ENCODE results near the gene EIF3L.
A peak's percentile ranks its signal among the peaks of the same experiment; 100 is the strongest.
"Not testable (repeated sequence)": the region's sequence is repeated elsewhere in the genome, so short reads cannot be mapped to it uniquely, and the experiment has no call there.

Gene EIF3L

GRCh38 chr22:37849089-37849751, at the start of gene EIF3L:
Gene EIF3L, plus strand, starts transcription at chr22:37849419. Its CDS starts 31 bp downstream, at chr22:37849450.
- peak; percentile 74 to 83 for DNase-seq

GRCh38 chr22:37799979-37800378, 49.2 kb upstream of the EIF3L start:
- DNase-seq, result not testable (repeated sequence)

DNA sequence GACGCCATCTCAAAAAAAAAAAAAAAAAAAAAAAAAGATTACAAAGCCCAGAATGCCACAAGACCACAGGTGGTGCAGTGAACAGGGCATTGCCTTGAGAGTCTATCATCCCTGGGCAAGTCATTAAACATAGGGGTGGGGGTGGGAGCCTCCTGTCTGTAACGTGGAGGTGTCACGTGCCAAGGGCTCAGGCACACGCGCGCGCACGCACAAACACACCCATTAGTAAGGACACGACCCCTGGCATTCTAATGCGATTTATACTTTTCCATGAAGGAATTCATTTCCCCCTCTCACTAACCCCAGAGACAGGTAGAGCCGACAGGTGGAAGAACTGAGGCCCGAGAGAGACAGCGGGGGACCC, 47.3 kb upstream of the EIF3L start:
- DNase-seq, result peak in 1 of 2 experiments; percentile 4

- peak; percentile 23 to 25 for DNase-seq
These were observed 46.7 kb upstream of the EIF3L start for GRCh38 chr22:37802310-37803194.

DNA sequence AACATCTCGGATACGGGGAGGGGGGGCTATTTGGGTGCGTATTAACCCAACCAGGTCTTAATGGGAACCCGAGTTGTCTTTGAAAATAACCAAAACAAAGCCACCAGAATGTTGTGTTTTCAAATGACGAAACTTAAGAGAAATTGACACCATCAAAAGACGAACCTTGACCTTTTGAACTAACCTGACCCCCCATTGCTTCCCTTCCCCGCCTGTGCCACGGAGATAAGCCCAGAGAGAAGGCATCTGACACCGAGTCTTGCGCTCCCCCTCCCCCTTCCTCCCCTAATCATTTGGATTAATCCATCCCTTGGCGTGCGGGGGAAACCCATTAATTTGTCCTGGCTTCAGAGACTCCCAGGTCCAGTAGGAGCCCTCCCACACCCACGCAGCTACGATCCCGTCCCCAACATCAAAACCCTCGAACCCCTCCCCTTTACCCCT, 46.0 kb upstream of the EIF3L start:
- no peak for DNase-seq

- no peak for DNase-seq
These were observed 45.4 kb upstream of the EIF3L start for GRCh38 chr22:37803639-37804351.

DNA sequence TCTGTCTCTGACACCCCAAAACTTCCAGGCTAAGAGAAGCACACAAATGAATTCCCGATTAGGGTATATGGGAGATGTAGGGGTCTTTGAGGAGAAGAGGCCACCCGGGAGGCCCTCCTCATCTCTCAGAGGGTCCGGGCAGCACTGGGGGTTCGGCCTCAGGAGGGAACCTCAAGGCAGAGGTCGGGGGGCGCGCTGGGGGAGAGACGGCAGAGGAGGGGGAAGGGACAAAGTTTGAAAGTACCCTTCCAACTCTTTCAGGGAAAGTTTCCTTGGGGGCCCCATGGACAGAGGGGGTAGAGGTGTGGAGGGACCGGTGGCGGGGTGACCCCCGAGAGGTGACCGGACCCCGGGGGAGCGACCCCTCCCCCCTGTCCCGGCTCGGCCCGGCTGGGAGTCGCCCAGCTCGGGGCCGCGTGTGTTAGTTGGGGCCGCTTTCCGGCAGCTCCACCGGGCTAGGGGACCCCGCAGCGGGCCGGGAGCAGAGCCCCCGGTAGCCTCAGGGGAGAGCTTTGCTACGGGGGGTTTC, 44.8 kb upstream of the EIF3L start:
- DNase-seq, result no peak

DNA sequence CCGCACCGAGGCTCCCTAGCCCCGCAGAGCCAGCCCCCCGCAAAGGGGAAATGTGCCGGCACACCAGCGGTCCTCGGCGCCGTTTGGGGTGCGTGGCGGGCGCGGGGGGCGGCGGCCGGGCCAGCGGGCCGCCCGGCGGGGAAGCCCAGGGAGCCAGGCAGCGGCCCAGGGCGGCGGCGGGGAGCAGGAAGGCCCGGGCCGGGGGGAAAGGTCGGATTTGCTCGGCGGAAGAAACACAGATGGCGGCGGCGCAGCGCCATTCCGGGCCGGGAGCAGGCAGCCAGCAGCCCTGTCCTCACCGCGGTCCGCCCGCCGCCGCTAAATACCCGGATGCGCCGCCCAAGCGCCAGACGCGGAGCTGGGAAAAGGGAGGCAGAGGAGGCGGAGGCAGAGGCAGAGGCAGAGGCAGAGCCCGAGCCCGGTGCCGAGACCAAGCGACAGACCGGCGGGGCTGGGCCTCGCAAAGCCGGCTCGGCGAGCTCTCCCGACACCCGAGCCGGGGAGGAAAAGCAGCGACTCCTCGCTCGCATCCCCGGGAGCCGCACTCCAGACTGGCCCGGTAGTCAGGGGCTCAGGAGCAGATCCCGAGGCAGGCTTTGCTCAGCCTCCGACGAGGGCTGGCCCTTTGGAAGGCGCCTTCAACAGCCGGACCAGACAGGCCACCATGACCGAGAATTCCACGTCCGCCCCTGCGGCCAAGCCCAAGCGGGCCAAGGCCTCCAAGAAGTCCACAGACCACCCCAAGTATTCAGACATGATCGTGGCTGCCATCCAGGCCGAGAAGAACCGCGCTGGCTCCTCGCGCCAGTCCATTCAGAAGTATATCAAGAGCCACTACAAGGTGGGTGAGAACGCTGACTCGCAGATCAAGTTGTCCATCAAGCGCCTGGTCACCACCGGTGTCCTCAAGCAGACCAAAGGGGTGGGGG, 44.1 kb upstream of the EIF3L start:
- peak; percentile 47 to 55 for DNase-seq

DNA sequence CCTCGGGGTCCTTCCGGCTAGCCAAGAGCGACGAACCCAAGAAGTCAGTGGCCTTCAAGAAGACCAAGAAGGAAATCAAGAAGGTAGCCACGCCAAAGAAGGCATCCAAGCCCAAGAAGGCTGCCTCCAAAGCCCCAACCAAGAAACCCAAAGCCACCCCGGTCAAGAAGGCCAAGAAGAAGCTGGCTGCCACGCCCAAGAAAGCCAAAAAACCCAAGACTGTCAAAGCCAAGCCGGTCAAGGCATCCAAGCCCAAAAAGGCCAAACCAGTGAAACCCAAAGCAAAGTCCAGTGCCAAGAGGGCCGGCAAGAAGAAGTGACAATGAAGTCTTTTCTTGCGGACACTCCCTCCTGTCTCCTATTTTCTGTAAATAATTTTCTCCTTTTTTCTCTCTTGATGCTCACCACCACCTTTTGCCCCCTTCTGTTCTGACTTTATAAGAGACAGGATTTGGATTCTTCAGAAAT, 43.4 kb upstream of the EIF3L start:
- peak in 1 of 2 experiments; percentile 30 for DNase-seq

DNA sequence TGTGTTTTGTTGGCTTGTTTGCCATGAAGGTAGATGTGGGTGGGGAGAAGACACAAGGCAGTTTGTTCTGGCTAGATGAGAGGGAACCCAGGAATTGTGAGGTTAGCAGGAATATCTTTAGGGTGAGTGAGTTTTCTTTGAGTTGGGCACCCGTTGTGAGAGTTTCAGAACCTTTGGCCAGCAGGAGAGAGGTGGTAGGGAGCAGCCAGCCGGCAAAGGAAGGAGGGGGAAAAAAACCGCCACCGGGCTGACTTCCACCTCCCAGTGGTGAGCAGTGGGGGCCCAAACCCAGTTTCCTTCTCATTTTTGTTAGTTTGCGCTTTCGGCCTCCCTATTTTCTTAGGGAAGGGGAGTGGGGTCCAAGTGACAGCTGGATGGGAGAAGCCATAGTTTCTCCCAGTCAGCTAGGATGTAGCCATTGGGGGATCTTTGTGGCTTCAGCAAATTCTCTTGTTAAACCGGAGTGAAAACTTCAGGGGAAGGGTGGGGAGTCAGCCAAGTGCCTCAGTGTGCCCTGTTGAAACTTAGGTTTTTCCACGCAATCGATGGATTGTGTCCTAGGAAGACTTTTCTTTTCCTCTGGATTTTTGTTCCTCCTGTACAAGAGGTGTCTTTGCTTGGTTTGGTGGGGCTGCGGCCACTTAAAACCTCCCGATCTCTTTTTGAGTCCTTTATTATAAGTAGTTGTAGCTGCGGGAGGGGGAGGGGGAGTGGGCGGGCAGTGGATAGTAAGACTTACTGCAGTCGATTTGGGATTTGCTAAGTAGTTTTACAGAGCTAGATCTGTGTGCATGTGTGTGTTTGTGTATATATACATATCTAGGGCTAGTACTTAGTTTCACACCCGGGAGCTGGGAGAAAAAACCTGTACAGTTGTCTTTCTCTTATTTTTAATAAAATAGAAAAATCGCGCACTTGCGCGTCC, 42.5 kb upstream of the EIF3L start:
- DNase-seq, result peak; percentile 22 to 24

DNA sequence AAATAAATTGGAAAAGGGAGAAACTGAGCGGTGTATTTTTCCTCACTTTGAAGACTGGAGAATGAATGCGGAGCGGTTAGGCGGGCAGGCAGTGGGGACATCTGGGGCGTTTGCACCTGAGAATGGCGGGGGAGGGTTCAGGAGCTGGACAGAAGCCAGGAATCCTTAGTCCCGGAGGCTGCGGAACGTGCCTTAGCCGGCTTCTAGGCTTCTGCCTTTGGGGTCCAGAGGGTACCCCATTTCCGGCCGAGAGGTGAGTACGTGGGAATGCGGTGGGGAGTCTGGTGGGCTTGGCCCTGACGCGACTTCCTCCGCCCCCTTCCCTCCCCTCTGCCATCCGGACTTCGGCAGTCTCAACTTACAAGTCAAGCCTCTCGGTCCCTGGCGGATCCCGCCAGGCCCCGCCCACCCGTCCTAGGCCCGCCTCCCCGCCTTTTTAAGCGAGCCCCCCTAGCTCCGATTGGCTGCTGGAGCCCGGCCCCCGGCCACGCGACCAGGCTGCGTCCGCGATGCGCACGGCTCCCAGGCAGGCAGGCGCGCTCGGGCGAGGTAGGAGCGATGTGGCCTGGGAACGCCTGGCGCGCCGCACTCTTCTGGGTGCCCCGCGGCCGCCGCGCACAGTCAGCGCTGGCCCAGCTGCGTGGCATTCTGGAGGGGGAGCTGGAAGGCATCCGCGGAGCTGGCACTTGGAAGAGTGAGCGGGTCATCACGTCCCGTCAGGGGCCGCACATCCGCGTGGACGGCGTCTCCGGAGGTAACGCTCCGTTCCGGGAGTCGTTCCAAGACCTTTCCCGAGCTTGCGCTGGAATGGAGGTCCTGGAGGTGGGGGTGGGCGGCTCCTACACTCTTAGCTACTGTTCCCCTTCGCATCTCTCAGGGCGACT, 41.6 kb upstream of the EIF3L start, which contains the start of gene GCAT:
Gene GCAT (plus strand): TSS at position 525 of the 884 bp plus-strand sequence. CDS start 34 bp downstream, at position 559.
- DNase-seq, result peak; percentile 86 to 89

DNA sequence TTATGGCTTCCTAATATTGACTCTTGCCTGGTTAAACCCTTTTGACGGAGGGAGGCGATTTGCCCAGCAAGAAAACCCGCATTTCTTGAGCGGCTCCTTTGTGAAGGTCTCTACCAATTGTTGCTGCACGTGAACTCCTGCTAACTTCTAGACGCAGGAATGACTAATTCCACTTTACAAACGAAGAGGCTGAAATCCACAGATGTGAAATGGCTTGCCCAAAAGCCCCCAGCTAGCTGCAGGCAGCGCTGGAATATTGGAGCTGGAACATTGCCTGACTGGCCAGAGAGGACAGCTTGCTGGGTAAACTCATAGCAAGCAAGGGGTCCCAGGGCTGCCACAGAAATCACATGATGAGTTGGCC, 40.9 kb upstream of the EIF3L start:
- DNase-seq, result no peak

GRCh38 chr22:37809672-37810333, 39.4 kb upstream of the EIF3L start:
- no peak for DNase-seq

- no peak for DNase-seq
These were observed 37.4 kb upstream of the EIF3L start for GRCh38 chr22:37811867-37812266.

- no peak for DNase-seq
These were observed 36.1 kb upstream of the EIF3L start for GRCh38 chr22:37812869-37813678.

DNA sequence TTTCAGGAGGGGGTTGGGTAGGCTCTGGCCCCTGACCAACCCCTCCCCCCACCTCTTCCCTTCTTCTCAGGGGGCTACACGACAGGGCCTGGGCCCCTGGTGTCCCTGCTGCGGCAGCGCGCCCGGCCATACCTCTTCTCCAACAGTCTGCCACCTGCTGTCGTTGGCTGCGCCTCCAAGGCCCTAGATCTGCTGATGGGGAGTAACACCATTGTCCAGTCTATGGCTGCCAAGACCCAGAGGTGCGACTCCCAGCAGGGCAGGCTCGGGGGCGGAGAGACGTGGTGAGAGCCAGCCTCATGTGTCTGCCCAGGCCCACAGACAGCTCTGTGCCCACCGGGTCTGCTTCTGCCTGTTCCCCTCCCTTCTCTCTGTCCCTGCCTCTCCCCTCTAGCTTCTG, 33.6 kb upstream of the EIF3L start:
- DNase-seq, result no peak

DNA sequence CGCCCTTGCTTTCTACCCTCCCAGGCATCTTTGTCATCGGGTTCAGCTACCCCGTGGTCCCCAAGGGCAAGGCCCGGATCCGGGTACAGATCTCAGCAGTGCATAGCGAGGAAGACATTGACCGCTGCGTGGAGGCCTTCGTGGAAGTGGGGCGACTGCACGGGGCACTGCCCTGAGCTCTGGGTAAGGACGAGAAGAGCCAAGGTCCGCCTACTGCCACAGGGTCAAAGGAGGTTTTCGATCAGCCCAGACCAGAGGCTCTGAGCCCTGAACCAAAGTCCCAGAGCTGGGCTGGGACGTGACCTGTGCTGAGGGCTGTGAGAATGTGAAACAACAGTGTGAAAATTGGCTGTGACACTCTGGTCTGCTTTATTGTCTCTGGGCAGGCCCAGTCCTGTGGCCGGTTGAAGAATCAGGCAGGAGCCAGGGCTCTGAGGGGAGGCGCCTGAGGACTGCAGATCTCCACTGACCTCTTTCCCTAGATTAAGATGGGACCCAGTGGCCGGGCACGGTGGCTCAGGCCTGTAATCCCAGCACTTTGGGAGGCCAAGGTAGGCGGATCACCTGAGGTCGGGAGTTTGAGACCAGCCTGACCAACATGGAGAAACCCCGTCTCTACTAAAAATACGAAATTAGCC, 32.6 kb upstream of the EIF3L start:
- no peak for DNase-seq

Data from AML-193 (cell line).